Activated T-cell treated with anti-CD3 and anti-CD28 coated beads, Interleukin-2, amount 50 U/mL, for 48 hours (primary cell): ENCODE results near the gene HEPN1.

ENCODE experiments used
- DNase-seq, 2 experiments: peaks; one replicate each; pipeline ENCODE4 v3.0.0-alpha.2; 2020

Gene HEPN1

GRCh38 chr11:124918950-124919349, at the start of gene HEPN1:
Gene HEPN1 (plus strand): TSS chr11:124919250.
- no peak for DNase-seq

- DNase-seq, result no peak
Measured at GRCh38 chr11:124869331-124869730, 49.7 kb upstream of the HEPN1 start.

- DNase-seq, result no peak
Measured at GRCh38 chr11:124869856-124870387, 49.1 kb upstream of the HEPN1 start.

- DNase-seq, result no peak
Measured at GRCh38 chr11:124870430-124870829, 48.6 kb upstream of the HEPN1 start.

GRCh38 chr11:124872280-124872679, 46.8 kb upstream of the HEPN1 start:
- DNase-seq, result no peak

GRCh38 chr11:124872741-124873140, 46.3 kb upstream of the HEPN1 start:
- no peak for DNase-seq

- DNase-seq, result no peak
Measured at GRCh38 chr11:124873951-124874350, 45.1 kb upstream of the HEPN1 start.

GRCh38 chr11:124874571-124875255, 44.3 kb upstream of the HEPN1 start:
- no peak for DNase-seq

- no peak for DNase-seq
Measured at GRCh38 chr11:124875401-124875800, 43.6 kb upstream of the HEPN1 start.

GRCh38 chr11:124875943-124876817, 42.9 kb upstream of the HEPN1 start:
- peak; percentile 85 to 88 for DNase-seq

- no peak for DNase-seq
Measured at GRCh38 chr11:124876818-124877630, 42.0 kb upstream of the HEPN1 start.

GRCh38 chr11:124877631-124877909, 41.5 kb upstream of the HEPN1 start:
- DNase-seq, result no peak

GRCh38 chr11:124877910-124878758, 40.9 kb upstream of the HEPN1 start:
- no peak for DNase-seq

- DNase-seq, result no peak
Measured at GRCh38 chr11:124878759-124879492, 40.1 kb upstream of the HEPN1 start.

- DNase-seq, result peak in 1 of 2 experiments; percentile 15
Measured at GRCh38 chr11:124879493-124880289, 39.4 kb upstream of the HEPN1 start.

- DNase-seq, result no peak
Measured at GRCh38 chr11:124880290-124880611, 38.8 kb upstream of the HEPN1 start.

GRCh38 chr11:124880958-124881357, 38.1 kb upstream of the HEPN1 start:
- DNase-seq, result peak in 1 of 2 experiments; percentile 7

- DNase-seq, result peak in 1 of 2 experiments; percentile 10
Measured at GRCh38 chr11:124882339-124883071, 36.5 kb upstream of the HEPN1 start.

- no peak for DNase-seq
Measured at GRCh38 chr11:124884340-124884739, 34.7 kb upstream of the HEPN1 start.

- DNase-seq, result no peak
Measured at GRCh38 chr11:124884869-124885479, 34.1 kb upstream of the HEPN1 start.
